ENCODE data around the gene NTF4. TPM values are rescaled to one million over a fixed set of nuclear protein-coding genes. Genes with fewer than 3 reads are reported as not detected.

The NTF4 gene
- polyA plus RNA-seq, 3 donors from 2014 or later = not detected

DNA sequence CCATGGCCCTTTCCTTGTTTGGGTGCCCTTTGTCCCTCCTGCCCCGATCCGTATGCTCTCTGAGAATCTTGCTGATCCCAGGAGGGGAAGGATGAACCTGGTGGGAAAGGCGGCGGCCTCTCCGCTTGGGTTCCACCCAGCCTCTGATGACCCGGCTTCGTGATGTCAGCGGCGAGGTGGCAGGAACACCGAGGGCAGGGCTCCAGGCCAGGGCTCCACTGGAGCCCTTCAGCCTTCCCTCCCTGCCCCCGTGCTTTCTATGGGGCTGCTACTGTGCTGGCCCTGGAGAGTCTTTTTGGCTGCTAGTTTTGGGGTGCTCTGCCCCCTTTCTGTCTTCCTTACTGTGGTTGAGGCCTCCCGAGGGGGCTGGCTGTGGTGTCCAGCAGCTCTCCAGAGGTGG, 37.7 kb upstream of the NTF4 start:
- Mint-ChIP-seq H3K27me3 (ENCODE audit: low read depth in 3 of 3) (peaks cover 3 to 9% (median 6%) of the 10 kb centered on the region in 3 donors), H3K4me1 (peaks cover 3 to 8% of the 10 kb centered on the region in 2 donors), H3K36me3 (peaks cover 18 to 36% (median 22%) of the 10 kb centered on the region in 3 donors), H3K4me3 (no peak overlapping the region), H3K9me3 (no peaks in the 10 kb centered on the region), H3K27ac (no peak overlapping the region)
- no peak for DNase-seq

DNA sequence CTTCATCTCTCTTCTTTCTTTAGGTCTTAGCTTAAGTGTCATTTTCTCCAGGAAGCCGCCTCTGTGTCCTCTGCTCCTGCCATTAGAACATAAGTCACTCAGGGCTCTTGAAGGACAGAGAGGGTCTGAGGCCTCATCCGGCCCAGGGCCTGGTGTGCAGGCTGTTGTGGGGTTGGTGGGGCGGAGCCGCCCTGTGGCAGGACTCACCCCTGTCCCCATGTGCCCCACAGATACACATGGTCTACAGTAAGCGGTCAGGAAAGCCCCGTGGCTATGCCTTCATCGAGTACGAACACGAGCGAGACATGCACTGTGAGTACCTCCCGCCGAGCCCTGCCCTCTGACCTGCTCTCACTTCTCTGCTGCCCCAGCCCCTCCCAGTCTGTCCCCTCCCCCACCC, 36.5 kb upstream of the NTF4 start:
- Mint-ChIP-seq H3K27me3 (ENCODE audit: low read depth in 3 of 3) (peaks cover 2 to 5% (median 2%) of the 10 kb centered on the region in 3 donors), H3K27ac (no peak overlapping the region), H3K9me3 (no peaks in the 10 kb centered on the region), H3K4me3 (no peak overlapping the region), H3K36me3 (peaks cover 11 to 27% (median 13%) of the 10 kb centered on the region in 3 donors), H3K4me1 (peaks cover 1 to 10% of the 10 kb centered on the region in 2 donors)
- DNase-seq = no peak

DNA sequence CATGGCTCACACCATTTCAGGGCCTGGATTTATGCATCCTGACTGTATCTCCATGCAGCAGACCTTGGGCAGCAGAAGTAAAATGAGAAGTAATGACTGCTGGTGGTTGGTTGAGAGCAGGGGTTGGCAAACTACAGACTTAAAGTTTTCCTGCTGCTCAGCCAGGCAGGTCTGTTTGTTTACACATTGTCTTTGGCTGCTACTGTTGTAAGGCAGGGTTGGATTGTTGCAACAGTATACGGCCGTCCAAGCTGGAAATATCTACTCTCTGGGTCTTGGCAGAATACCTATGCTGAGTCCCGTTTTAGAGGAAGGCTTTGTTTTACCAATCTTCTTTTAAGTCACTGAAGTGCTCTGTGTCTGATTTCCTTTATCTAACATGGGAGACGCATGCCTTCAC, 34.2 kb upstream of the NTF4 start:
- no peak for DNase-seq
- Mint-ChIP-seq H3K27ac (no peak overlapping the region), H3K4me1 (peaks cover 4 to 19% of the 10 kb centered on the region in 2 donors), H3K9me3 (no peaks in the 10 kb centered on the region), H3K4me3 (no peak overlapping the region), H3K36me3 (peaks cover 4 to 28% (median 9%) of the 10 kb centered on the region in 3 donors), H3K27me3 (ENCODE audit: low read depth in 3 of 3) (peaks cover 2% of the 10 kb centered on the region in 3 donors)

DNA sequence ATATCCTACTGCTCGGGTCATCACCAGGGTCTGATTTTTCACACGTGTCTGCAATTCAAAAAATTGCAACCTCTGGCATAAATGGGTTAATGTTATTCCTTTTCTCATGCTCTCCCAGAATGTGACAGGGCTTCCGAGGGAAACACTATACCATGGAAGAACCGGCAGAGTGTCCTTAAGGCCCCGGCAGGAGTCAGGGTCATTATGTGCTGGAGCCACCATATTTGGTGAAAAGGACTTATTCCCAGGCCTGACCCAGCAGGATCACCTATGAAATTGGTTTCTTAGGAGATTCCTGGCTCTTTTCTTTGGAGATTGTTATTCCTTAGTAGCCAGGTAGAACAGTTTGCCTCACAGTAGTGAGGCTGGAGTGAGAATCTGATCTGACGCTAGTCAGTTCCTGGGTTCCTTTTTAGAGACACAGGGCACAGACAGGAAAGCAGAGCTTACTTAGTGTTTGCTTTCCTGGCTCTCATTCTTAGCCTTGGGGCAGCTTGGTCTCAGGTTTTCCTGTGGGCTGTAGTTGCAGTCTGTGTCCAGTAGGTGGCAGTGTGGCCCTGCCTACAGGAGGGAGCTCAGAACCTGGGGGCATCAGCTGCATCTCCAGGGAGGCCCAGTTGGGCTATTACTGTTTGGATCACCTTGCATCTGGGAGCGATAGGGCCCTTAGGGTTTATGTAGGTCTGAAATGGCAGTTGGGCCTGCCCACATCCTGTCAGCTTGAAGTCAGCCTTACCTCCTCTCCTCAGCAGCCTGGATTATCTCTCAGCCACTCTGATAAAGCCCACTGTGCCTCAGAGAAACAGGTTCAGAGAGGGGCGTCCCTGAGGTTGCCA, 33.1 kb upstream of the NTF4 start:
- Mint-ChIP-seq H3K27ac (peak overlapping the region in 2 of 6 donors; percentile 17 to 28), H3K27me3 (ENCODE audit: low read depth in 3 of 3) (peaks cover 2% of the 10 kb centered on the region in 3 donors), H3K36me3 (peaks cover 4 to 28% (median 11%) of the 10 kb centered on the region in 3 donors), H3K4me3 (no peak overlapping the region), H3K9me3 (no peaks in the 10 kb centered on the region), H3K4me1 (peaks cover 4 to 19% of the 10 kb centered on the region in 2 donors)
- DNase-seq = peak; percentile 69 to 76 (median 72)

DNA sequence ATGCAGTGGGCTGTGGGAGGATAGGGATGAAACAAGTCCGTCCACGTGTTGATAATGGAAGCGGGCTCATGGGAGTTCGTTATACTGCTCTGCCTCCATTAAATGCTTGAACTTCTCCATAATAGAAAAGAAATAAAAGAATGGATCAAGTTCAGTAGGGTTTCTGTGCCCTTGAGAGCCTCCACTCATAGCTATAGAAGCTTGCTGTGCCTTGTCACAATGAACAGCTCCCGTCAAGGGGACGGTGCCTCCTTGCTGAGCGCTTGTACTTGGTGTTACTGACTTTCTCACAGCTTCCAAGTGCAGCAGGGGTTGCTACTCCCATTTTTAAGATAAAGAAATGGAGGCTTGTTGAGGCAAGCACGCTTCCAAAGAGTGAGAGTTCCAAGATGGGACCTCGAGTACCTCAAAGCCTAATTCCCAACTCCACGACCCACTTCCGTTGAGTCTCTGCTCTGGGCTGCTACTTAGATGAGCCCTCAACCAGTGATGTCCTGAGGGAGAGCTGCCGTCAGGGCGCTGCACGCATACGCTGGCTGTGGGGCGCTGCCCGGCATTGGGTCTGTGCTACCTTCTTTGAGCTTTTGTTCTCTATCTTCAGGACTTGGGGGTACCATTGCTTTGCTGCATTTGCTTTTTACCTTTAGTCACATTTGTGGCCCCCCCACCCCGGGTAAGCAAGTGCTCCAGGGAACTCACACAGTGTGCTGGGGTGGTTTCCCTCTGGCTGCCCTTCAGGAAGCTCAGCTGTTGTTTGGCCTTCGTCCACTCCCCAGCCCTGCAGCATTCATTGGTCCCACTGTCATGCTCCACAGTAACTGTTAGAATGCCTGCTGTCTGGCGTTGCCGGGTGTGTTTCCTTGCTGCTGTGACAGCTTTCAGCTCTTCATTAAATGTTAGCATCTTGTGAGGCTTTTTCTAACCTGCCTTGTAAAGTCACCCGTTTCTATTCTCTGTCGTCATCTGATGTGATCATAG, 30.2 kb upstream of the NTF4 start:
- Mint-ChIP-seq H3K9me3 (no peaks in the 10 kb centered on the region), H3K27ac (peak overlapping the region in 2 of 6 donors; percentile 9 to 34), H3K36me3 (peaks cover 8 to 32% (median 14%) of the 10 kb centered on the region in 3 donors), H3K4me1 (peaks cover 13 to 29% of the 10 kb centered on the region in 2 donors), H3K27me3 (ENCODE audit: low read depth in 3 of 3) (peaks cover 0 to 2% (median 1%) of the 10 kb centered on the region in 3 donors), H3K4me3 (no peak overlapping the region)
- no peak for DNase-seq

DNA sequence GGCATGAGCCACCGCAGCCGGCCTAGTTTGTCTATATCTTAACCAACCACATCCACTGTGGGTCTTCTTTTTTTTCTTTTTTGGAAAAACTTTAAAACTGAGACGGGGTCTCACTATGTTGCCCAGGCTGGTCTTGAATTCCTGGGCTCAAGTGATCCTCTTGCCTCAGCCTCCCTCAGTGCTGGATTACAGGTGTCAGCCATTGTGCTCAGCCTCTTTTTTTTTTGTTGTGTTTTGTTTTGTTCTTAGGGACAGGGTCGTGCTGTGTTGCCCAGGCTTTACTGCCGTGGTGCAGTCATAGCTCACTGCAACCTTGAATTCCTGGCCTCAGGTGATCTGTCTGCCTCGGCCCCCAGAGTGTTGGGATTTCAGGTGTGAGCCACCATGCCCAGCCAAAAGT, 28.1 kb upstream of the NTF4 start:
- H3K9me3 Mint-ChIP-seq = no peaks in the 10 kb centered on the region
- H3K4me3 Mint-ChIP-seq = no peak overlapping the region
- H3K27ac Mint-ChIP-seq = no peak overlapping the region
- peaks cover 20 to 35% of the 10 kb centered on the region in 2 donors for H3K4me1 Mint-ChIP-seq
- H3K27me3 Mint-ChIP-seq (ENCODE audit: low read depth in 3 of 3) = peaks cover 0 to 2% (median 1%) of the 10 kb centered on the region in 3 donors
- H3K36me3 Mint-ChIP-seq = peaks cover 8 to 21% (median 11%) of the 10 kb centered on the region in 3 donors
- no peak for DNase-seq

DNA sequence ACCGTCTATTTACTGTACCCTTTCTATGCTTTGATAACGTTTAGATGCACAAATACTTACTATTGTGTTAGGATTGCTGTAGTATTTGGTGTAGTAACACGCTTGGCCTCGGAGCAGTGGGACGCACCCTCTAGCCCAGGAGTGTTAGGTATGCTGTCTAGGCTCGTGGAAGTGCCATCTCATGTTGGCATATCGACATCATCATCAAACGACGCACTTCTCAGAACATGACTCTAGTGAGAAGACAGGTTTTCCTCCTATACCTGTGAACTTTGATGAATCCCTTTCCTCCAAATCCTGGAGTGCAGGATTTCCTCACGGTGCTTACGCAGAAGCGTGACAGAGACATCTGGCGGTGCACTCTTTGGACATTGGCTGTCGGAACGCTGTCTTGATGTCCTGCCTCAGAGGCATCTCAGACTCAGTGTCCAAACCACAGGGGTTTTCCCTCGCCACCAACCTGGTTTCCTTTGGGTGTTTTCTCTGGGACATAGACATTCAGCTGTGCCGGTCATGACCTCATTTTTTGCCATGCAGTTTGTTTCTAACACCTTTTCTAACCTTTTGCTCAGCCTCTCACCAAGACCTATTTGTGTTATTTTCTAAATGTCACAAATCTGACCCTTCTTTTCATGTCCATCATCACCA, 26.9 kb upstream of the NTF4 start:
- Mint-ChIP-seq H3K27me3 (ENCODE audit: low read depth in 3 of 3) (peaks cover 2 to 6% (median 4%) of the 10 kb centered on the region in 3 donors), H3K9me3 (no peaks in the 10 kb centered on the region), H3K27ac (peak overlapping the region in 4 of 6 donors; percentile 6 to 73 (median 34)), H3K36me3 (peaks cover 11 to 24% (median 15%) of the 10 kb centered on the region in 3 donors), H3K4me3 (no peak overlapping the region), H3K4me1 (peaks cover 32 to 40% of the 10 kb centered on the region in 2 donors)
- peak in 1 of 3 donors; percentile 17 for DNase-seq

DNA sequence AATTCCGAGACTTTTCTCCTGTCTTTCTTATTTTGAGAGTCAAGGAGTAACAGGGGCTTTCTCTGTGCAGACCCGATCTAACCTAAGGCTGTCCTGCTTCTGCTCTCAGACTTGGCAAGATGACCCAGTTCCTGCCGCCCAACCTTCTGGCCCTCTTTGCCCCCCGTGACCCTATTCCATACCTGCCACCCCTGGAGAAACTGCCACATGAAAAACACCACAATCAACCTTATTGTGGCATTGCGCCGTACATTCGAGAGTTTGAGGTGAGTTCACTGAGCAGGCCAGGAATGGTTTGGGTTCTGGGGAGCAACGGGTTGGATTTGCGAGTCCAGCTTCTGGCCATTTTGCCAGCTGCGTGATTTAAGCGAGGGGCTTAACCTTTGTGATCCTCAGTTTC, 21.7 kb upstream of the NTF4 start:
- no peak for DNase-seq
- peaks cover 20 to 21% (median 20%) of the 10 kb centered on the region in 3 donors for H3K27me3 Mint-ChIP-seq (ENCODE audit: low read depth in 3 of 3)
- H3K36me3 Mint-ChIP-seq = peaks cover 5 to 11% (median 7%) of the 10 kb centered on the region in 3 donors
- peak overlapping the region; percentile 80 to 96 (median 92) for H3K27ac Mint-ChIP-seq
- peak overlapping the region; percentile 93 to 96 (median 95) for H3K4me3 Mint-ChIP-seq
- H3K9me3 Mint-ChIP-seq = no peaks in the 10 kb centered on the region
- peaks cover 37 to 41% of the 10 kb centered on the region in 2 donors for H3K4me1 Mint-ChIP-seq

DNA sequence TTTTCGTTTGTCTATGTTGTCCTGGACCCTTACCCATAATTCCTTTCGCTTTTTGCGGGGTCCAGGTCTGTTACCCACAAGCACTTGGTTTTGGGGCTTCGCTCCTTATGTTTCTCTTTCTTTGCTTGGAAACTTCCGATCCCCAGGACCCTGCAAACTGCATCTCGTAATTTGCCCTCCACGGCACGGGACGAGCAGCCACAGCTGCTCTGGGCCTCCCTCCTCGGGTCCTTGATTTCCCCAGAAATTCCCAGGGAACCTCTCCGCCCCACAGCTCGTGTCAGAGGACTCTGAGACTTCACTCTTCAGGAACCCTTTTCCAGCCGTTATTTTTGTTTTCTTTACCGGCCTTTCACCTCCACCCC, 21.2 kb upstream of the NTF4 start:
- Mint-ChIP-seq H3K36me3 (peaks cover 4 to 10% (median 7%) of the 10 kb centered on the region in 3 donors), H3K27ac (peak overlapping the region; percentile 80 to 96 (median 92)), H3K4me1 (peaks cover 35 to 41% of the 10 kb centered on the region in 2 donors), H3K27me3 (ENCODE audit: low read depth in 3 of 3) (peaks cover 20 to 22% (median 20%) of the 10 kb centered on the region in 3 donors), H3K9me3 (no peaks in the 10 kb centered on the region), H3K4me3 (peak overlapping the region; percentile 93 to 96 (median 95))
- no peak for DNase-seq

DNA sequence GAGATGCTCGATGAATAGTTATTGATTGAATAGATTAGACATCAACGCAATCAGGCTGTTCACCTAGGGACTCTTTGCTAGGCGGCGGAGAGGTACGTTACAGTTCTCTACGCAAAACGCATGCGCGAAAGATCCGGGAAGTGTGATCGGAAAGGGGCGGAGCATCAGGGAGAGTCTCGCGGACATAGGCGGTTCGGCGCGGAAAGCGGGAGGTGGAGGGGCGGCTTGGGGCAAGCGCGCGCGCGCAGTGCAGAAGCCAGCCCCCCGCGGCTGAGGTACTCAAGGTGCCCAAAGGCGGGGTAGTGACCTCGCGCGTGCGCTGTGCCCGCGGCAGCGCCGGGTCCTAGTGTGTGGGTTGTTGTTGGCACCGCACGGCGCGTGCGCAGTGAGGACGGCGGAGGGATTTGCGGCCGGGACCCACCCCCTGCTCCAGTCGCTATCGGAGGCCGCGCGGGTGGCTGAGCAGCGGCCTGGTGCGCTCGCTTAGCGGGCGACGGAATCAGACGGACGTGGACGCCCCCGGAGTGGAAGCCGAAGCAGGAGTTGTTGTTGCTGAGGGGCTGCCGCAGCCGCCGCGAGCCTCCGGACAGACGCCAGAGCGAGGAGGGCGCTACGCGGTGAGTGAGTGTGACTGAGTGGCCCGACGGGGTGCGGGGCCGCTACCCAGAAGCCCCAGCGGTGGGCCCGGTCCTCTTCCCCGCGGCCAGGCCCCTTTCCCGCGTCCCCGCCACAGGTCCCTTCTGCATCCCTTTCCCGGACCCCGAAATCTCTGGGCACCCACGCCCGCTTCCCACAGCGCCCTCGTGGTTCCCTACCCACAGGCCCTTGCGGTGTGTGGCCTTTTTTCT, 20.6 kb upstream of the NTF4 start, which contains the start of gene SNRNP70:
TSS of gene SNRNP70 (plus strand) at position 432 of the 848 bp plus-strand sequence. CDS start 964 bp downstream, outside the sequence.
- Mint-ChIP-seq H3K9me3 (no peaks in the 10 kb centered on the region), H3K36me3 (peaks cover 4 to 8% (median 5%) of the 10 kb centered on the region in 3 donors), H3K27me3 (ENCODE audit: low read depth in 3 of 3) (peaks cover 20 to 22% (median 20%) of the 10 kb centered on the region in 3 donors), H3K4me3 (peak within 1 kb of the TSS; percentile 93 to 96 (median 95)), H3K4me1 (peaks cover 35 to 38% of the 10 kb centered on the region in 2 donors), H3K27ac (peak within 1 kb of the TSS; percentile 83 to 96 (median 93))
- DNase-seq = peak; percentile 100

DNA sequence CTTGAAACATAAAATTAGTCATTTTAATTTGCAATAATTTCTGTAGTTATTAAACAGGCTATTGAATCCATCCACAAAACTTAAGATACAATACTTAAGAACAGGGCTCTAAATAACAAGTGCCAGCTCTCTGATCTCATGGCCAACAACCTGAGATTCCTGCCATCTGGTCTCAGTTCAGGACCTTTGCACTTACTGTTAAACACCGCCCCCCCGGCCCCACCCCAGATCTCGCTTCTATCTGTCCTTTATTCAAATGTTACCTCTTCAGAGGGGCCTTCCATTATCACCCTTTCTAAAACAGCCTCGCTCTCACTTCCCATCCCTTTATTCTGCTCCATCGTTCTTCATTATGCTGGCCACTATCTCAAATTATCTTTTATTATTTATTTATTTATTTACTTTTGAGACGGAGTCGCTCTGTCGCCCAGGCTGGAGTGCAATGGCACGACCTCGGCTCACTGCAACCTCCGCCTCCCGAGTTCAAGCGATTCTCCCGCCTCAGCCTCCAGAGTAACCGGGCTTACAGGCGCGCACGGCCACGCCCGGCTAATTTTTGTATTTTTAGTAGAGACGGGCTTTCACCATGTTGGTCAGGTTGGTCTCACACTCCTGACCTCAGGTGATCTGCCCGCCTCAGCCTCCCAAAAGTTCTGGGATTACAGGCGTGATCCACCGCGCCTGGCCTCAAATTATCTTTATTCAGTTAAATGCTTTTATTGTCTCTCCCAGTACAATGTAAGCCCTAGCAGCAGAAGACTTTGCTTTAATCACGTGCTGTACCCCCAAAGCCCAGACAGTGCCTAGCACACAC, 19.8 kb upstream of the NTF4 start:
- Mint-ChIP-seq H3K4me3 (peak overlapping the region; percentile 93 to 96 (median 95)), H3K27ac (peak overlapping the region; percentile 83 to 96 (median 93)), H3K4me1 (peaks cover 35 to 36% of the 10 kb centered on the region in 2 donors), H3K27me3 (ENCODE audit: low read depth in 3 of 3) (peaks cover 20 to 22% (median 20%) of the 10 kb centered on the region in 3 donors), H3K9me3 (no peaks in the 10 kb centered on the region), H3K36me3 (peaks cover 3 to 7% (median 4%) of the 10 kb centered on the region in 3 donors)
- DNase-seq = no peak
